AG10803 (cell line): Measurements from ENCODE around the gene MED27.

Experiments used
- DNase-seq: peaks from one replicate; pipeline ENCODE4 v3.0.0; 2010; ENCODE audit warnings: low read depth
- H3K4me3 ChIP-seq: 2 replicates; pipeline ENCODE4 v1.5.1; 2011; ENCODE audit warnings: mild to moderate bottlenecking, low read length, control low read depth
- TF ChIP-seq, protein P1 (sequence below): conservative IDR thresholded peaks from 2 replicates; pipeline ENCODE4 v1.5.1; 2011; ENCODE audit warnings: mild to moderate bottlenecking, low read length, control low read depth, inconsistent platforms

Gene MED27

DNA sequence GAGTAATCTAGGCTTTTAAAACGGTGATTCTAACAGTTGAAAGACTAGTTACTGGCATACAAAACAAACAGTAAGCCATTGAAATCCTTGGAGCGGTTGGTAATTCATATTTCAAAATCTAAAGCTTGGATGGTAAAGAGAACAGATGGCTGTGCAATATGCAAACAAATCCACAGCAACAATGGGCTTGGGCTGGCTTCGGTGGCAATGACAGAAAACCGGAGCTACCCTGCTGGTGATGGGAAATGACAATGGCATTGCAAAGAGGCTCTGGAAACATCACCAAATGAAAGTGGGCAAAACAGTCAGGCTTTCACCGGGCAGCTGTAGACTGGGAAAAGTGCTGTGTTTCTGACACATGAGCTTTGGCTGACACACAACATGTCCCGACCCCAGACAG lies 42.2 kb downstream of the MED27 start:
- TF ChIP-seq, protein P1, sequence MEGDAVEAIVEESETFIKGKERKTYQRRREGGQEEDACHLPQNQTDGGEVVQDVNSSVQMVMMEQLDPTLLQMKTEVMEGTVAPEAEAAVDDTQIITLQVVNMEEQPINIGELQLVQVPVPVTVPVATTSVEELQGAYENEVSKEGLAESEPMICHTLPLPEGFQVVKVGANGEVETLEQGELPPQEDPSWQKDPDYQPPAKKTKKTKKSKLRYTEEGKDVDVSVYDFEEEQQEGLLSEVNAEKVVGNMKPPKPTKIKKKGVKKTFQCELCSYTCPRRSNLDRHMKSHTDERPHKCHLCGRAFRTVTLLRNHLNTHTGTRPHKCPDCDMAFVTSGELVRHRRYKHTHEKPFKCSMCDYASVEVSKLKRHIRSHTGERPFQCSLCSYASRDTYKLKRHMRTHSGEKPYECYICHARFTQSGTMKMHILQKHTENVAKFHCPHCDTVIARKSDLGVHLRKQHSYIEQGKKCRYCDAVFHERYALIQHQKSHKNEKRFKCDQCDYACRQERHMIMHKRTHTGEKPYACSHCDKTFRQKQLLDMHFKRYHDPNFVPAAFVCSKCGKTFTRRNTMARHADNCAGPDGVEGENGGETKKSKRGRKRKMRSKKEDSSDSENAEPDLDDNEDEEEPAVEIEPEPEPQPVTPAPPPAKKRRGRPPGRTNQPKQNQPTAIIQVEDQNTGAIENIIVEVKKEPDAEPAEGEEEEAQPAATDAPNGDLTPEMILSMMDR = no peak
- DNase-seq = no peak
- H3K4me3 ChIP-seq = no peak overlapping the region

DNA sequence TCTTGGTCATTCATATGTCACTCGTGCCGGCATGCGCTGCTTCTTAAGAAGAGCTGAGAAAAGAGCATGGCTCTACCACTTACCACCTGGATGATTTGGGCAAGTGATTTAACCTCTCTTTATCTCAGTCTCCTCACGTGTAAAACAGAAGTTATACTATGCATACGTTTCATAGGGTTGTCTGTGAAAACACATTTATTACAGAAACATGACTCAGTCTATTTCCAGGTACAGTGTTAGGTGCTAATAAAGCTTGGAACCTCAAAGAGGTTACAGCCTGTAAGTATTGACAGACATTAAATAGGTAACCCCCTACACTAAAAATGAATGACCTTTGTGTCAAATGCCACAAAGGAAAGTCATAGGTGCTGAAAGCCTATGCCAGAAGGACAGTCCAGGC lies 43.1 kb downstream of the MED27 start:
- TF ChIP-seq, protein P1 = no peak

DNA sequence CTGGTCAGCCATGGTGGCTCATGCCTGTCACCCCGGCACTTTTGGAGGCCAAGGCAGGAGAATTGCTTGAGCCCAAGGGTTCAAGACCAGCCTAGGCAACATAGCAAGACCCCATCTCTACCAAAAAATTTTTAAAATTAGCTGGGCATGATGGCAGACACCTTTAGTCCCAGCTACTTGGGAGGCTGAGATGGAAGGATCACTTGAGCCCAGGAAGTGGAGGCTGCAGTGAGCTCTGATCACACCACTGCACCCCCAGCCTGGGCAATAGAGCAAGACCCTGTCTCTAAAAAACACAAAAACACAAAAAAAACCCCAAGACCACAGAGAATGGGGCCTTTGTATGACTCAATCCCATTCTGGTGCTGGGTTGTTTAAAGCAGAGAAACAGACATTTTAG lies 44.0 kb downstream of the MED27 start:
- TF ChIP-seq, protein P1 = no peak
- no peak for DNase-seq
- no peak overlapping the region for H3K4me3 ChIP-seq

More for the DNA sequence above, 43.1 kb downstream of the MED27 start:
- no peak overlapping the region for H3K4me3 ChIP-seq
- DNase-seq = no peak

DNA sequence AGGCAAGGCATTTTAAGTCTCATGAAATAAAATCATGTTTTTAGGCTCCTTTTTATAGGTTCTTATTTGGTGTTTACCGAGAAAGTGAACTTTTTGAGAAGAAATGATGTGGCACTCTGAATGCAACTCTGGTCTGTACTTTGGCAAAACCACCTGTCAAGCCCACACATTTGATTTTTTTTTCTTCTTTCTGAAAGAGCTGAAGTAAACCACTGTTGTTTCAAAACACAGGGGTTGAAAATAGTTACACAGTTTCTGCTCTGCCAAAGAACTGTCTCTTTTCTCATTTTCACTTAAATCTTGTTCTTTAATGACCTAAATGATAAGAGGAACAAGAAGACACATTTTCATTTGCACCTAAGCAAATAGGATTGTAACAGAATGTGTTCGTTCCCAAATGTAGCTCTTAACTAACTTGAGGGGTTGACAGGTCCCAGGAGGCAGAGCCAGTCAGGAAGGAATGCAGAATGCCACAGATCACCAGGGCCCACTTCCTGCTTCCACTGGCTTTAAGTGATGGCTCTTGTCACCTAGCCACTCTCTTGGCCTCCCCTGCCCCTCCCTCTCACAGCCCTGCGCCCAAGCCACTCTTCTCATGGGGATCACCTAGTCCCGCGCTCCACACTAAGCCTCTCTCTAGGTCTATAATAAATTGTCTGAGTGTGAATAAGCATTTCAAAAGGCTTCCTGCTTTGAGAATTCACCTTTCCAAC lies 47.3 kb downstream of the MED27 start:
- H3K4me3 ChIP-seq = no peak overlapping the region
- TF ChIP-seq, protein P1 = no peak
- DNase-seq = no peak

DNA sequence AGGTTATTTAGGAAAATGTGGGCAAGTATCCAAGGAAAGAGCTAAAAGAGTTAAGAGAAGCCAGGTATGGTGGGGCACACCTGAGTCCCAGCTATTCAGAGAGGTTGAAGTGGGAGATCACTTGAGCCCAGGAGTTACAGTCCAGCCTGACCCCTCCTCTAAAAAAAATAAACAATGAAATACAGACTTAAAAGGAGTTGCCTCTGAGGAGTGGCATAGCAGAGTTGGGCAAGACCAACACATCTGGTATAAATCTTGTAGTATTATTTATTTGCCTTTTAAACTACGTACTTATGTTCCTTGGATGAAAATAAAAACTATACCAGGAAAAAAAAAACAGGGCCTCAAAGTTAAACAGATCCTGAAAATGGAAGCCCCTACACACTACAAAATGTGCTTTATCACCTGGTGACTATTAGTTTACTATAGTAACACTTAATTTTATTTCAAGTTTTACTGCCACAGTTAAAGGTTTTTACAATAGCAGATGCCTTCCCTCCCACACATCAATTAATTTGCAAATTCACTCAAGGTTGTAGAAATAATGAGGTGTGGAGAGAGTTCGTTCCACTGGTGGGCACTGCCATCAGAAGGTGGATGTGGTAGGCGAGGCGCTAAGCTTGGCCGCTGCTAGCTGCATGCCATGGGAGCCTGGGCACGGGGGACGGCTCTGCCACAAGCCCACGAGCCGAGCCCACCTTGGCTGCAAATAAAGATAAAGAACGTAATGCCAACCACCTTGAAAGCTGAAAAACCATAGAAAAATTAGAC lies 48.0 kb downstream of the MED27 start:
- DNase-seq = peak; percentile 24
- H3K4me3 ChIP-seq = no peak overlapping the region
- TF ChIP-seq, protein P1 = no peak

DNA sequence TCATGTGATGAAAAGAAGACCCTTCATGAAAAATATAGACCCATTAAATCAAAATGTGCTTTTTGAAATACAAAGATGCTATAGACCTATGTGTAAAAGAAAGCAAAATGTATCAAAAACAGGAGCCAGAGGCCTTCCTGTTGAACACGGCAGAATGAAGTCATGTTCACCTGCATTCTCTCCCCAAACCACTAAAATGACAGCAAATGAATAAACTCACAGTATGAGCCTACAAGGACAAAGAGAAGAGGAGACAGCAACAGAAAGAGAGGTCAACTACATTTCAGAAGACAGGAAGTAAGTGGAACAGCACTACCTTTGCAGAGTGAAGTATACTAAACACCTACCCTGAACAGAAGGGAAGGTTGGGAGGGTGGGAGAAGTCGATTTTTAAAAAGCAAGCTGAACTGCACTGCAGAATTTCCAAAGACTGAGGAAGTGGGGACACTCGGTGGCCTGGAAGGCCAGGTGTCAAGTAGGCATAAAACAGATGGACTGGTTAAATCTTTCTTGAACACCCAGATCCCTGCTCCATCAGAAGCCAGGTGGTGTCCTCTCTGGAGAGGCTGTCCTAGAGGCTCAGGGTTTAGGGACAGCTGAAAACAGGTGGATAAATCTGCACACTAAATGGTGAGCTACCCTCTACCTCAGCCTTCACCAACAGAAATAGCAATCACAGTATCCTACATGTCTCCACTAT lies 48.9 kb downstream of the MED27 start:
- DNase-seq = no peak
- TF ChIP-seq, protein P1 = no peak
- H3K4me3 ChIP-seq = no peak overlapping the region
